ENCODE results near the gene CLEC3B.
"Not testable (repeated sequence)": the region's sequence is repeated elsewhere in the genome, so short reads cannot be mapped to it uniquely, and the experiment has no call there.

CLEC3B gene

GRCh38 chr3:45043728-45044299, 17.7 kb downstream of the CLEC3B start:
- no peak for DNase-seq (ENCODE audit: insufficient read length, low spot score)
- TF ChIP-seq TAF1 (IDR thresholded peaks at IDR 0.05; ENCODE audit: low read depth, low read length) (no peak), POU2F2 (IDR thresholded peaks at IDR 0.05; ENCODE audit: low read depth, low read length) (no peak), SPI1 (IDR thresholded peaks at IDR 0.05; ENCODE audit: low read depth, low read length) (no peak), POLR2AphosphoS5 (IDR thresholded peaks at IDR 0.05; ENCODE audit: low read depth, low read length) (no peak), POLR2A (IDR thresholded peaks at IDR 0.05; ENCODE audit: low read depth, low read length) (no peak), PAX5 (IDR thresholded peaks at IDR 0.05; ENCODE audit: insufficient read depth, low read length, severe bottlenecking) (no peak)
- FAIRE-seq: no peak

GRCh38 chr3:45048244-45048643, 22.1 kb downstream of the CLEC3B start:
- no peak for FAIRE-seq
- TF ChIP-seq POU2F2 (IDR thresholded peaks at IDR 0.05; ENCODE audit: low read depth, low read length) (no peak), PAX5 (IDR thresholded peaks at IDR 0.05; ENCODE audit: insufficient read depth, low read length, severe bottlenecking) (no peak), SPI1 (IDR thresholded peaks at IDR 0.05; ENCODE audit: low read depth, low read length) (no peak), TAF1 (IDR thresholded peaks at IDR 0.05; ENCODE audit: low read depth, low read length) (no peak), POLR2AphosphoS5 (IDR thresholded peaks at IDR 0.05; ENCODE audit: low read depth, low read length) (no peak), POLR2A (IDR thresholded peaks at IDR 0.05; ENCODE audit: low read depth, low read length) (no peak)
- no peak for DNase-seq (ENCODE audit: insufficient read length, low spot score)

GRCh38 chr3:45049807-45050206, 23.7 kb downstream of the CLEC3B start:
- no peak for FAIRE-seq
- DNase-seq (ENCODE audit: insufficient read length, low spot score): no peak
- TF ChIP-seq PAX5 (IDR thresholded peaks at IDR 0.05; ENCODE audit: insufficient read depth, low read length, severe bottlenecking): no peak
- no peak for TF ChIP-seq POLR2A (IDR thresholded peaks at IDR 0.05; ENCODE audit: low read depth, low read length)
- no peak for TF ChIP-seq POLR2AphosphoS5 (IDR thresholded peaks at IDR 0.05; ENCODE audit: low read depth, low read length)
- TF ChIP-seq POU2F2 (IDR thresholded peaks at IDR 0.05; ENCODE audit: low read depth, low read length): no peak
- no peak for TF ChIP-seq TAF1 (IDR thresholded peaks at IDR 0.05; ENCODE audit: low read depth, low read length)
- no peak for TF ChIP-seq SPI1 (IDR thresholded peaks at IDR 0.05; ENCODE audit: low read depth, low read length)

GRCh38 chr3:45051685-45052084, 25.6 kb downstream of the CLEC3B start:
- TF ChIP-seq POLR2A (IDR thresholded peaks at IDR 0.05; ENCODE audit: low read depth, low read length) (no peak), POU2F2 (IDR thresholded peaks at IDR 0.05; ENCODE audit: low read depth, low read length) (no peak), PAX5 (IDR thresholded peaks at IDR 0.05; ENCODE audit: insufficient read depth, low read length, severe bottlenecking) (no peak), TAF1 (IDR thresholded peaks at IDR 0.05; ENCODE audit: low read depth, low read length) (no peak), SPI1 (IDR thresholded peaks at IDR 0.05; ENCODE audit: low read depth, low read length) (no peak)
- DNase-seq (ENCODE audit: insufficient read length, low spot score) (no peak), FAIRE-seq (no peak)

- DNase-seq (ENCODE audit: insufficient read length, low spot score); FAIRE-seq: not testable (repeated sequence)
Measured at GRCh38 chr3:45053805-45054195, 27.7 kb downstream of the CLEC3B start.

GRCh38 chr3:45054196-45054857, 28.2 kb downstream of the CLEC3B start:
- no peak for TF ChIP-seq POLR2AphosphoS5 (IDR thresholded peaks at IDR 0.05; ENCODE audit: low read depth, low read length)
- no peak for TF ChIP-seq POLR2A (IDR thresholded peaks at IDR 0.05; ENCODE audit: low read depth, low read length)
- TF ChIP-seq SPI1 (IDR thresholded peaks at IDR 0.05; ENCODE audit: low read depth, low read length): no peak
- no peak for TF ChIP-seq PAX5 (IDR thresholded peaks at IDR 0.05; ENCODE audit: insufficient read depth, low read length, severe bottlenecking)
- TF ChIP-seq POU2F2 (IDR thresholded peaks at IDR 0.05; ENCODE audit: low read depth, low read length): no peak
- TF ChIP-seq TAF1 (IDR thresholded peaks at IDR 0.05; ENCODE audit: low read depth, low read length): no peak
- DNase-seq (ENCODE audit: insufficient read length, low spot score) (no peak), FAIRE-seq (no peak)

- TF ChIP-seq TAF1 (IDR thresholded peaks at IDR 0.05; ENCODE audit: low read depth, low read length) (no peak), POLR2AphosphoS5 (IDR thresholded peaks at IDR 0.05; ENCODE audit: low read depth, low read length) (no peak), SPI1 (IDR thresholded peaks at IDR 0.05; ENCODE audit: low read depth, low read length) (no peak), PAX5 (IDR thresholded peaks at IDR 0.05; ENCODE audit: insufficient read depth, low read length, severe bottlenecking) (no peak), POU2F2 (IDR thresholded peaks at IDR 0.05; ENCODE audit: low read depth, low read length) (no peak), POLR2A (IDR thresholded peaks at IDR 0.05; ENCODE audit: low read depth, low read length) (no peak)
- DNase-seq (ENCODE audit: insufficient read length, low spot score): no peak
- FAIRE-seq: no peak
Measured at GRCh38 chr3:45055032-45055410, 28.9 kb downstream of the CLEC3B start.

GRCh38 chr3:45055411-45056143, 29.5 kb downstream of the CLEC3B start:
- DNase-seq (ENCODE audit: insufficient read length, low spot score) (no peak), FAIRE-seq (no peak)

GRCh38 chr3:45056608-45057301, 30.7 kb downstream of the CLEC3B start:
- DNase-seq (ENCODE audit: insufficient read length, low spot score) (no peak), FAIRE-seq (no peak)
- TF ChIP-seq PAX5 (IDR thresholded peaks at IDR 0.05; ENCODE audit: insufficient read depth, low read length, severe bottlenecking): no peak
- no peak for TF ChIP-seq POLR2A (IDR thresholded peaks at IDR 0.05; ENCODE audit: low read depth, low read length)
- no peak for TF ChIP-seq POLR2AphosphoS5 (IDR thresholded peaks at IDR 0.05; ENCODE audit: low read depth, low read length)
- TF ChIP-seq SPI1 (IDR thresholded peaks at IDR 0.05; ENCODE audit: low read depth, low read length): no peak
- no peak for TF ChIP-seq POU2F2 (IDR thresholded peaks at IDR 0.05; ENCODE audit: low read depth, low read length)
- TF ChIP-seq TAF1 (IDR thresholded peaks at IDR 0.05; ENCODE audit: low read depth, low read length): no peak

More at GRCh38 chr3:45055411-45056143, 29.5 kb downstream of the CLEC3B start:
- TF ChIP-seq POLR2AphosphoS5 (IDR thresholded peaks at IDR 0.05; ENCODE audit: low read depth, low read length) (no peak), SPI1 (IDR thresholded peaks at IDR 0.05; ENCODE audit: low read depth, low read length) (no peak), POLR2A (IDR thresholded peaks at IDR 0.05; ENCODE audit: low read depth, low read length) (no peak), TAF1 (IDR thresholded peaks at IDR 0.05; ENCODE audit: low read depth, low read length) (no peak), PAX5 (IDR thresholded peaks at IDR 0.05; ENCODE audit: insufficient read depth, low read length, severe bottlenecking) (no peak), POU2F2 (IDR thresholded peaks at IDR 0.05; ENCODE audit: low read depth, low read length) (no peak)

Data from GM12891 (cell line).